Stimulated activated CD8-positive, alpha-beta memory T cell treated with anti-CD3 and anti-CD28 coated beads, Interleukin-7, amount 100 ng/mL, for 1 hour (primary cell): Measurements from ENCODE around the gene CBR4.

ENCODE experiments used
- DNase-seq, 2 donors: peaks; one replicate each; pipeline ENCODE4 v3.0.0-alpha.2; 2020; ENCODE audit warnings: low read depth in 2 of 2

Gene CBR4

GRCh38 chr4:169033660-169034059 lies 23.6 kb upstream of the CBR4 start:
- no peak for DNase-seq

GRCh38 chr4:169032883-169033645 lies 23.0 kb upstream of the CBR4 start:
- no peak for DNase-seq

- no peak for DNase-seq
These were observed 22.1 kb upstream of the CBR4 start for GRCh38 chr4:169032194-169032593.

- no peak for DNase-seq
These were observed 21.3 kb upstream of the CBR4 start for GRCh38 chr4:169031392-169031791.

- DNase-seq: no peak
These were observed 20.5 kb upstream of the CBR4 start for GRCh38 chr4:169030562-169030982.

GRCh38 chr4:169029947-169030346 lies 19.9 kb upstream of the CBR4 start:
- DNase-seq: no peak

GRCh38 chr4:169027663-169028062 lies 17.6 kb upstream of the CBR4 start:
- no peak for DNase-seq

- DNase-seq: no peak
These were observed 15.1 kb upstream of the CBR4 start for GRCh38 chr4:169025184-169025583.

GRCh38 chr4:169024762-169025161 lies 14.7 kb upstream of the CBR4 start:
- no peak for DNase-seq

GRCh38 chr4:169018406-169018805 lies 8.4 kb upstream of the CBR4 start:
- no peak for DNase-seq

- no peak for DNase-seq
These were observed 7.9 kb upstream of the CBR4 start for GRCh38 chr4:169017971-169018370.

- DNase-seq: no peak
These were observed 5.2 kb upstream of the CBR4 start for GRCh38 chr4:169015186-169015623.

GRCh38 chr4:169014586-169014985 lies 4.5 kb upstream of the CBR4 start:
- DNase-seq: no peak

GRCh38 chr4:169013396-169013795 lies 3.3 kb upstream of the CBR4 start:
- no peak for DNase-seq

GRCh38 chr4:169012049-169012448 lies 2.0 kb upstream of the CBR4 start:
- no peak for DNase-seq

- DNase-seq: peak in 1 of 2 donors; percentile 13
These were observed 550 bp downstream of the CBR4 start for GRCh38 chr4:169009286-169010124.

- DNase-seq: no peak
These were observed 4.5 kb downstream of the CBR4 start for GRCh38 chr4:169005453-169006099.

- DNase-seq: no peak
These were observed 9.7 kb downstream of the CBR4 start for GRCh38 chr4:169000315-169000714.

GRCh38 chr4:168999809-169000208 lies 10.2 kb downstream of the CBR4 start:
- no peak for DNase-seq

GRCh38 chr4:168998596-168998995 lies 11.5 kb downstream of the CBR4 start:
- no peak for DNase-seq

GRCh38 chr4:168995537-168996295 lies 14.3 kb downstream of the CBR4 start:
- DNase-seq: no peak

GRCh38 chr4:168994958-168995357 lies 15.1 kb downstream of the CBR4 start:
- DNase-seq: no peak
